Ishikawa (cell line): ENCODE measurements around the gene SRGAP1.

Experiments
- EP300 ChIP-seq: IDR thresholded peaks from 2 replicates; pipeline ENCODE4 v1.6.1; 2012; ENCODE audit warnings: borderline replicate concordance
- NFIC ChIP-seq: IDR thresholded peaks from 2 replicates; pipeline ENCODE4 v1.6.1; 2012
- RAD21 ChIP-seq: IDR thresholded peaks from 2 replicates; pipeline ENCODE4 v1.6.1; 2012; ENCODE audit warnings: low read depth
- TAF1 ChIP-seq: IDR thresholded peaks from 2 replicates; pipeline ENCODE4 v1.6.1; 2012; ENCODE audit warnings: low read depth, mild to moderate bottlenecking
- TCF12 ChIP-seq: IDR thresholded peaks from 2 replicates; pipeline ENCODE4 v1.6.1; 2012; ENCODE audit warnings: low read depth
- ZBTB7A ChIP-seq: IDR thresholded peaks from 2 replicates; pipeline ENCODE4 v1.6.1; 2012; ENCODE audit warnings: low read depth
- TF ChIP-seq, protein P1 (sequence below): IDR thresholded peaks from 2 replicates; pipeline ENCODE4 v1.6.1; 2012

DNA sequence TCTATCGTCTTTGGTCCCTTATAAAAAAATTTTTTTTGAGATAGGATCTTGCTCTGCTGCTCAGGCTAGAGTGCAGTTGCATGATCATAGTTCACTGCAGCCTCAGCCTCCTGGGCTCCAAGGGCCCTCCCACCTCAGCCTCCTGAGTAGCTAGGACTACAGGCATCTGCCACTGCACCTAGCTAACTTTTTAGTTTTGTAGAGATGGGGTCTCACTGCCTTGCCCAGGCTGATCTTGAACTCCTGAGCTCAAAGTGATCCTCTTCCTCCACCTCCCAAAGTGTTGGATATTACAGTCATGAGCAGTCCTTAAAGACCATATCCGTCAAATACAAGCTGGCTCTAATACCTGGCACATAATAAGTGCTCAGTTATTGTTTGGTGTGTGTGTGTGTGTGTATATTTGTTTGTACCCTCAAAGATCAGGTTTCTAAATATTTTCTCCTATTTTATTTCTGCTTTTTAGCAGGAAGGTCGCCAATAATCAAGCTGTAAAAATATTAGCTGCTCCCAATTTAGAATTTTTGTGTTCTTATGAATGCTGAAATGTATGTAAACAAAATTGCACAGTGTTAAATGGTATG, 30.5 kb downstream of the SRGAP1 start:
- TF ChIP-seq EP300 (no peak), TCF12 (no peak), RAD21 (no peak), TAF1 (no peak), NFIC (no peak), ZBTB7A (no peak)
- TF ChIP-seq, protein P1, sequence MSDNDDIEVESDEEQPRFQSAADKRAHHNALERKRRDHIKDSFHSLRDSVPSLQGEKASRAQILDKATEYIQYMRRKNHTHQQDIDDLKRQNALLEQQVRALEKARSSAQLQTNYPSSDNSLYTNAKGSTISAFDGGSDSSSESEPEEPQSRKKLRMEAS = no peak
